Measurements from ENCODE around the gene GRIK4.

The GRIK4 gene

DNA sequence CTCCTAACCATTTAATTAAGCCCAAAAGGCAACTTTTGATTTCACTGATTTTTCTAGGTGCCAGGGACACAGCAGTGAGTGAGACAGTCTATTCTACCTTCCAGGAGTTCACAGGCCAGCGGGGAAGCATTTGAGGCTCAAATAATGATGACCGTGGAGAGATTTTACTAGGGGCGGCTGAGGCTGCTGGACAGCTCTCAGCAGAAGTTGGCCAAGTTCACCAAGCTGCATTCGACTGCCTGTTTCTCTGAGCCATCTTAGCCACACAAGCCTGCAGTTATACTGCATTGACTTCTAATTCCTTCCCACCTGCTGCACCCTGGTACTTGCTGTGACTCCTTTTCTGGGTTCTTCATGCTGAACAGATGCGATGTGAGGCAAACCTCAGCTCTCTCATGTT, 343.4 kb downstream of the GRIK4 start:
- DNase-seq (ENCODE audit: low read depth): no peak
- TF ChIP-seq, protein P1, sequence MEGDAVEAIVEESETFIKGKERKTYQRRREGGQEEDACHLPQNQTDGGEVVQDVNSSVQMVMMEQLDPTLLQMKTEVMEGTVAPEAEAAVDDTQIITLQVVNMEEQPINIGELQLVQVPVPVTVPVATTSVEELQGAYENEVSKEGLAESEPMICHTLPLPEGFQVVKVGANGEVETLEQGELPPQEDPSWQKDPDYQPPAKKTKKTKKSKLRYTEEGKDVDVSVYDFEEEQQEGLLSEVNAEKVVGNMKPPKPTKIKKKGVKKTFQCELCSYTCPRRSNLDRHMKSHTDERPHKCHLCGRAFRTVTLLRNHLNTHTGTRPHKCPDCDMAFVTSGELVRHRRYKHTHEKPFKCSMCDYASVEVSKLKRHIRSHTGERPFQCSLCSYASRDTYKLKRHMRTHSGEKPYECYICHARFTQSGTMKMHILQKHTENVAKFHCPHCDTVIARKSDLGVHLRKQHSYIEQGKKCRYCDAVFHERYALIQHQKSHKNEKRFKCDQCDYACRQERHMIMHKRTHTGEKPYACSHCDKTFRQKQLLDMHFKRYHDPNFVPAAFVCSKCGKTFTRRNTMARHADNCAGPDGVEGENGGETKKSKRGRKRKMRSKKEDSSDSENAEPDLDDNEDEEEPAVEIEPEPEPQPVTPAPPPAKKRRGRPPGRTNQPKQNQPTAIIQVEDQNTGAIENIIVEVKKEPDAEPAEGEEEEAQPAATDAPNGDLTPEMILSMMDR (IDR thresholded peaks at IDR 0.05; ENCODE audit: insufficient read depth, low read depth, low read length, missing control alignments): no peak
- no peak overlapping the region for H3K4me3 ChIP-seq (ENCODE audit: low read depth, low read length)

DNA sequence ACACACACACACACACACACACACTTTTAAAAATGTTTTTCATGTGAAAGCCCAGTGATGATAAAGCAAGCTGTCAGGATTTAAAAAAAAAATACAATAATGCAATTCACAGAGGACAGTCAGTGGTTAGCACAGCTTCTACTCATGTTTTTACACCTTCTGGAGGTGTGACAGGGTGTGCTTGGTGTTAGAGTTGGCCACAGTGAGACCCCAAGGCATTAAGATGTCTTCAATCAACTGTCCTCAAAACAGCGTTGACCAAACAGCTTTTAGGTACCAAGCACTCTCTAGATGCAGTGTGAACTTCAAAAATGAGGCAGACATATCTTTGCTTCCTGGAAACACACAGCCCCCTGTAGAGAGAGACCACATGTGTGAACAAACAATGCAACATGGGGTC, 346.0 kb downstream of the GRIK4 start:
- TF ChIP-seq, protein P1 (IDR thresholded peaks at IDR 0.05; ENCODE audit: insufficient read depth, low read depth, low read length, missing control alignments): no peak
- no peak for DNase-seq (ENCODE audit: low read depth)
- no peak overlapping the region for H3K4me3 ChIP-seq (ENCODE audit: low read depth, low read length)

DNA sequence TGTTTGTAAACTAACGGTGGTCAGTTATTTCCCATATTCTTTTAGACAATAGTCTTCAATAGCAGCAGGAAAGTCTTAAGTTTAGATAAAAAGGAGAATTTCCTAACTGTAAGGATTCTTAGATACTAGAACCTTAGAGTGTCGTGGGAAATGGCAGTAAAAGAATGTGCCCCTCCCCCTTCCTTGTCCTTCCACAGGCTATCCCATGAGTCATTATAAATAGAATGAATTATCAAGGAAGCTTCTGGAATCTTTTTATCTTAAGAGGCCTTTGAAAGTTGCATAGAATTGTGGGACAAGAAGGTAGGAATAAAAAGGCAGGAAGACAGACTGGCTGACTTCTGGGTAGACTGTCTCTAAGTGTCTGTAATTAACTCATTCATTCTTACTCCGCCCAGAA, 347.2 kb downstream of the GRIK4 start:
- TF ChIP-seq, protein P1 (IDR thresholded peaks at IDR 0.05; ENCODE audit: insufficient read depth, low read depth, low read length, missing control alignments): no peak
- DNase-seq (ENCODE audit: low read depth): no peak
- H3K4me3 ChIP-seq (ENCODE audit: low read depth, low read length): no peak overlapping the region

DNA sequence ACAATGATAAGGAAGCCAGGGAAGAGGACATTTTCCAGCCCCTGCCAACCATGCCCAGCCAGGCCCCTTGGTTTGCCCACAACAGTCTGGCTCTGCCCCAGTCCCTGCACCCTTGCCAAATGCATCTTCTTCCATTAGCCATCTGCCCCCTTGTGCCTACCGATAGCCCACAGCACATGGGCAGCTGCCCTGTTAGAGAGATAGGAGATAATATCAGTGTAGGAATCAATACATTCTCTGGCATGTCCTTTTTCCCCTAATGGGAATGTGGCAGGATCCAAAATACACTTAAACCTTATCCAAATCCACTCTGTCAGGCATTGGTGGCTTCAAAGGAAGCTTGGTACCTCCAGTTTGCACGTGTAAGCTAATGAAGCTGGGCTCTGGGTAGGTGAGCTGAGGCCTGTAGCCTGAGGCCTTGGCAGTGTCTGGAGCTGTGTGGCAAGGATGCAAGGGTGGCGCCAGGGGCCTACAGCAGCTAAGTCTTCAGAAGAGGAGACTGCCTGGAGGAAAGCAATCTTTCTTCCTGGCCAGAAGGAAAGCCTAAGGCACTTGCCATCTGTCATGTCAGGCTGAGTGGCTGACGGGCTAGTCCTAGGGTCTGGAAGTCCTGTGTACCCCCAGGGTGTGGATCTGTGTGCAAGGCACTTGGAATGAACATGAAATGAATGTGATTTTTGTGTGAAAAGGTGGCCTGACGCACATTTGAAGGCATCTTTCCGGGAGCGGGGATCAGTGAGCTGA, 348.2 kb downstream of the GRIK4 start:
- no peak overlapping the region for H3K4me3 ChIP-seq (ENCODE audit: low read depth, low read length)
- DNase-seq (ENCODE audit: low read depth): no peak
- TF ChIP-seq, protein P1 (IDR thresholded peaks at IDR 0.05; ENCODE audit: insufficient read depth, low read depth, low read length, missing control alignments): no peak

DNA sequence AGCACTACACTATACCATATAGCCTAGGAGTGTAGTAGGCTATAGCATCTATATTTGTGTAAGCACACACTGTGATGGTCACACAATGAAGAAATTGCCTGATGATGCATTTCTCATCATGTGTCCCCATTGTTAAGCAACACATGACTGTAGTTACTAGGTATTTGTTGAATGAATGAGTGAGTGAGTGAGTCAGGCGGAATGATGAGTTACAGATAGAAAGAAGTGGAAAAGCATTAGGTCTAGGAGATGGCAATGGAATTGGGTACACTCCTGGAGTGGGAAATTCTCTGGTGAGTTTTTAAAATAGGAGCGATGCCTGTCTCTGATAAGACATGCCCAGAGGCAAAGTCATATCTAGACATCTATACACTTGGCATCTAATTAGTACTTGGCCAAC, 351.8 kb downstream of the GRIK4 start:
- no peak for DNase-seq (ENCODE audit: low read depth)

DNA sequence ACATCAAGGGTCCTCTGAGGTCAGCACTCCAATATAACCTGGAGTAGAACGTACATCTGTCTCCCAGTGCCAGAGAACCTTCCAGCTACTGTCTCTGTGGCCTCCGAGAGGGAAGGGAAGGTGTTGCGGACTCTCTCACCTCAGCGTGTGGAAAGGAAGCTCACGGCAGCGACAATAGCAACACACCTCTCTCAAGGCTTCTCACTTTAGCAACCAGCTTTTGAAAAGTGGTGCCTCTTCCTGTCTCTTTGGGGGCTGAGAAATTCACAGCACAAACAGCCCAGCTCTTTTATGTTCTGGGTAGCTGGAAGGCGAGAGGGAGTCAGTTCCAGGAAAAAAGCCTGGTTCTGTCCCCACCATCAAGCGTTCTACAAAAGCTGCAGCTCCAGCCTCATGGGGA, 355.5 kb downstream of the GRIK4 start:
- no peak for DNase-seq (ENCODE audit: low read depth)
- TF ChIP-seq, protein P1 (IDR thresholded peaks at IDR 0.05; ENCODE audit: insufficient read depth, low read depth, low read length, missing control alignments): no peak
- no peak overlapping the region for H3K4me3 ChIP-seq (ENCODE audit: low read depth, low read length)

More for the DNA sequence above, 351.8 kb downstream of the GRIK4 start:
- no peak overlapping the region for H3K4me3 ChIP-seq (ENCODE audit: low read depth, low read length)
- TF ChIP-seq, protein P1 (IDR thresholded peaks at IDR 0.05; ENCODE audit: insufficient read depth, low read depth, low read length, missing control alignments): no peak

DNA sequence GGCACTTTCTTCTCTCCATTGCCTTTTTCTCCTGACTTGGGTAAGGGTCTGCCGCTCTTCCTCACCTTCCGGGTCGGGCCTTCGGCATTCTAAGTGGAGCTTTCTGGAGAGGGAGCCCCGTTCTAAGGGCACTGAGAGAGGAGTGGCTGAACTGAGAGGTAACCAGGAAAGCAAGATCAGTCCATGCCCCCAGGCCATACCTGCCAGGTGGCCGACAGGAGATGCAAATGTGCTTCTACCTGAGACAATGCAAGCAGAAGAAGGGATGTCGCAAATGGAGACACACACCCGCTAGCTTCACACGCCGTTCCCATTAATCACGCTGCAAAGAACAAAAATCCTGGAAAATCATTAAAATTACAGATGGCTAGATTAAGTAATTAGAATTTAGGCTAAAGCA, 356.0 kb downstream of the GRIK4 start:
- H3K4me3 ChIP-seq (ENCODE audit: low read depth, low read length): no peak overlapping the region
- DNase-seq (ENCODE audit: low read depth): no peak
- TF ChIP-seq, protein P1 (IDR thresholded peaks at IDR 0.05; ENCODE audit: insufficient read depth, low read depth, low read length, missing control alignments): no peak

Measured in GM12865 (cell line).